ENCODE results near the gene HBP1.

DNA sequence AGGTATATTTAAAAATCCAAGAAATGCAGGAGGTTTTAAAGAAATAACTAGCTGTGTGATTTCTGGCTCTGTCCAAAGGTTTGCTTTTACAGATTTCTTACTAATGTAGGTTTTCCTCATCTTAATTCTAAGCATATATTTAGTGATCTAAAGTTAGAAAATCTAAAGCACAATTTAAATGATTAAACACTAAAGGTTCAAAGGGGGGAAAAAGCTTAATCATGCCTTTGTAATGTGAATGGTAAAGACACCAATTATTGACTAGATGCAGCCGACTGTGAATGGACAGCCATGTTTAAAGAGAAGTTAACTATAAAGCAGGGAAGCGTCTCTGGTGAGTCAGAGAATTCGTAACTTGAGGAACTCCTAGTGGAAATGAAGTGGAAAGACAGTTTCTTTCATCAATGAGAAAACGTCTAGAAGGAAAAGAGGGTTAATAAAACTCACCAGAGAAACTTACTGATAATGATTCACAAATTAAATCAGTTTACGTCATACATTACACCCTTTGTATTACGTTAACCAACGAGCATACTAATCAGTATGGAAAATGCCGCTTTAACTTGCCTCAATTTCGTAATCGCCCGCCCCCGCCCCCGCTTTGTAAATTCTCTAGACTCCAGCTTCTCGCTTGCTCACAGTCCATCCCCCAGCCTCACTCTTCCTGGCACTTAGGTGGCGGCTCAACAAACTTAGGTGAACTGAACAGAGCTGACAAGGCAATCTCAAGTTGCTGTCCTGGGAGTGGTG is 1.1 kb upstream of the HBP1 start:
- TF ChIP-seq EP300 (IDR thresholded peaks at IDR 0.05) (no peak), POLR2AphosphoS5 (IDR thresholded peaks at IDR 0.05) (peak in 1 of 4 donors; percentile 30), POLR2A (IDR thresholded peaks at IDR 0.05) (no peak)
- TF ChIP-seq, protein P1, sequence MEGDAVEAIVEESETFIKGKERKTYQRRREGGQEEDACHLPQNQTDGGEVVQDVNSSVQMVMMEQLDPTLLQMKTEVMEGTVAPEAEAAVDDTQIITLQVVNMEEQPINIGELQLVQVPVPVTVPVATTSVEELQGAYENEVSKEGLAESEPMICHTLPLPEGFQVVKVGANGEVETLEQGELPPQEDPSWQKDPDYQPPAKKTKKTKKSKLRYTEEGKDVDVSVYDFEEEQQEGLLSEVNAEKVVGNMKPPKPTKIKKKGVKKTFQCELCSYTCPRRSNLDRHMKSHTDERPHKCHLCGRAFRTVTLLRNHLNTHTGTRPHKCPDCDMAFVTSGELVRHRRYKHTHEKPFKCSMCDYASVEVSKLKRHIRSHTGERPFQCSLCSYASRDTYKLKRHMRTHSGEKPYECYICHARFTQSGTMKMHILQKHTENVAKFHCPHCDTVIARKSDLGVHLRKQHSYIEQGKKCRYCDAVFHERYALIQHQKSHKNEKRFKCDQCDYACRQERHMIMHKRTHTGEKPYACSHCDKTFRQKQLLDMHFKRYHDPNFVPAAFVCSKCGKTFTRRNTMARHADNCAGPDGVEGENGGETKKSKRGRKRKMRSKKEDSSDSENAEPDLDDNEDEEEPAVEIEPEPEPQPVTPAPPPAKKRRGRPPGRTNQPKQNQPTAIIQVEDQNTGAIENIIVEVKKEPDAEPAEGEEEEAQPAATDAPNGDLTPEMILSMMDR (IDR thresholded peaks at IDR 0.05): peak in 3 of 4 experiments; percentile 47 to 63 (median 55)

All from sigmoid colon (tissue), 4 donors.